IMR-90 (cell line): ENCODE results near the gene MTMR8. TPM values are rescaled to one million over a fixed set of nuclear protein-coding genes. Genes with fewer than 3 reads are reported as not detected.

Source experiments
- ATAC-seq: fragments of 200-7000 bp; cut with Tn5 transposase; 2 replicates; pipeline ENCODE4 v1.9.1; 2020; ENCODE audit warnings: low read depth, mild to moderate bottlenecking, moderate library complexity
- BruUV-seq: library from RNA; stranded (reverse); fragments of 400-500 nt; replicated peaks from 2 replicates; lab custom pipeline; 2021; lab: Mats Ljungman, UMichigan
- CTCF ChIA-PET: fragments of 300-600 bp; formaldehyde crosslinking; extraction: SDS; loops from one replicate; lab custom pipeline; 2021; ENCODE audit warnings: antibody characterized with exemption; lab: Yijun Ruan, JAX
- POLR2A ChIA-PET: fragments of 300-600 bp; sonication (Branson Sonifier 250); formaldehyde crosslinking; loops from one replicate; lab custom pipeline; 2022; ENCODE audit warnings: antibody characterized with exemption; ENCODE audit not compliant: unreplicated experiment; lab: Charles Lee
- DNase-seq: peaks from one replicate; pipeline ENCODE4 v3.0.0; 2013
- H2AFZ ChIP-seq: replicated peaks from 2 replicates; pipeline ENCODE3; 2013; ENCODE audit warnings: low read length, mild to moderate bottlenecking; ENCODE audit not compliant: poor library complexity
- H2AK5ac ChIP-seq: 2 replicates; pipeline ENCODE4 v1.6.1; 2013; ENCODE audit warnings: low read depth, low read length, inconsistent platforms
- H2AK9ac ChIP-seq: replicated peaks from 2 replicates; pipeline ENCODE3; 2013; ENCODE audit warnings: mild to moderate bottlenecking, low read depth, low read length, moderate library complexity; ENCODE audit not compliant: poor library complexity
- H2BK120ac ChIP-seq: 2 replicates; pipeline ENCODE4 v1.6.1; 2013; ENCODE audit warnings: low read depth, low read length, inconsistent platforms
- H2BK15ac ChIP-seq: 3 replicates; pipeline ENCODE4 v1.6.1; 2013; ENCODE audit warnings: low read depth, low read length, inconsistent platforms
- H2BK20ac ChIP-seq: 2 replicates; pipeline ENCODE4 v1.6.1; 2013; ENCODE audit warnings: low read depth, mild to moderate bottlenecking, inconsistent platforms, low read length, moderate library complexity
- H2BK5ac ChIP-seq: 2 replicates; pipeline ENCODE4 v1.6.1; 2013; ENCODE audit warnings: mild to moderate bottlenecking, low read depth, low read length, inconsistent platforms; ENCODE audit not compliant: poor library complexity, severe bottlenecking
- H3K14ac ChIP-seq: replicated peaks from 2 replicates; pipeline ENCODE4 v1.6.1; 2013; ENCODE audit warnings: low read depth, low read length, inconsistent platforms
- H3K18ac ChIP-seq: 2 replicates; pipeline ENCODE4 v1.6.1; 2013; ENCODE audit warnings: low read depth, low read length, control low read depth
- H3K23ac ChIP-seq: 2 replicates; pipeline ENCODE4 v1.6.1; 2013; ENCODE audit warnings: low read depth, low read length, inconsistent platforms
- H3K27ac ChIP-seq: 2 replicates; pipeline ENCODE4 v1.5.1; 2013; ENCODE audit warnings: mild to moderate bottlenecking, control low read depth, low read length; ENCODE audit not compliant: insufficient read depth
- H3K27me3 ChIP-seq: 2 replicates; pipeline ENCODE4 v1.6.1; 2013; ENCODE audit warnings: low read length; ENCODE audit not compliant: control insufficient read depth, insufficient read depth
- H3K36me3 ChIP-seq: 2 replicates; pipeline ENCODE4 v1.6.1; 2013; ENCODE audit warnings: low read length, mixed read lengths; ENCODE audit not compliant: control insufficient read depth, insufficient read depth
- H3K4ac ChIP-seq: 2 replicates; pipeline ENCODE4 v1.6.1; 2013; ENCODE audit warnings: low read depth, low read length, inconsistent platforms
- H3K4me1 ChIP-seq: 2 replicates; pipeline ENCODE4 v1.6.1; 2013; ENCODE audit warnings: low read length, mixed read lengths; ENCODE audit not compliant: control insufficient read depth, insufficient read depth
- H3K4me2 ChIP-seq: 2 replicates; pipeline ENCODE4 v1.6.1; 2013; ENCODE audit warnings: low read depth, mild to moderate bottlenecking, control low read depth, low read length, moderate library complexity
- H3K4me3 ChIP-seq: 2 replicates; pipeline ENCODE4 v1.5.1; 2013; ENCODE audit warnings: low read depth, mild to moderate bottlenecking, control low read depth, low read length, moderate library complexity; ENCODE audit not compliant: insufficient read depth
- H3K56ac ChIP-seq: 2 replicates; pipeline ENCODE4 v1.6.1; 2013; ENCODE audit warnings: low read length, inconsistent platforms; ENCODE audit not compliant: insufficient read depth; ENCODE audit errors: extremely low read depth
- H3K79me1 ChIP-seq, 2 experiments: 2 replicates each; pipeline ENCODE4 v1.6.1; 2013; ENCODE audit warnings: low read length in 2 of 2, inconsistent platforms in 1 of 2, low read depth in 1 of 2
- H3K9ac ChIP-seq: 2 replicates; pipeline ENCODE4 v1.6.1; 2013; ENCODE audit warnings: low read depth, low read length, control low read depth
- H3K9me1 ChIP-seq: 2 replicates; pipeline ENCODE4 v1.6.1; 2013; ENCODE audit warnings: low read length, inconsistent platforms; ENCODE audit not compliant: insufficient read depth
- H3K9me3 ChIP-seq: 2 replicates; pipeline ENCODE4 v1.6.1; 2013; ENCODE audit warnings: low read length; ENCODE audit not compliant: control insufficient read depth, insufficient read depth
- H4K20me1 ChIP-seq: 2 replicates; pipeline ENCODE4 v1.6.1; 2013; ENCODE audit warnings: low read length, inconsistent platforms; ENCODE audit not compliant: insufficient read depth
- H4K5ac ChIP-seq: 2 replicates; pipeline ENCODE4 v1.6.1; 2013; ENCODE audit warnings: mild to moderate bottlenecking, low read depth, low read length, control low read depth
- H4K8ac ChIP-seq, 2 experiments: 2 replicates each; pipeline ENCODE4 v1.6.1; 2013; ENCODE audit warnings: low read depth in 2 of 2, low read length in 2 of 2, control low read depth in 1 of 2, inconsistent platforms in 1 of 2
- H4K91ac ChIP-seq: 2 replicates; pipeline ENCODE4 v1.6.1; 2013; ENCODE audit warnings: low read depth, low read length, inconsistent platforms; ENCODE audit not compliant: insufficient read depth
- MAFK ChIP-seq: IDR thresholded peaks from 2 replicates; pipeline ENCODE4 v1.6.1; 2012; ENCODE audit warnings: low read depth, low read length, improper control_type of control experiment
- WGBS, 2 experiments: methylation state at CpG; one replicate each; pipeline versions ENCODE4 v1.1.5 to v1.1.7; 2013; ENCODE audit warnings: missing lambda C conversion rate in 2 of 2; ENCODE audit not compliant: insufficient read length in 1 of 2; ENCODE audit errors: extremely low coverage in 2 of 2; 5-methylcytosine and 5-hydroxymethylcytosine counted together
- dilution Hi-C: fragments of 300-500 bp; cut with HindIII; formaldehyde crosslinking; loops from one replicate; pipeline ENCODE4 v1.14.3; 2018; ENCODE audit warnings: low sequenced_read_pairs; ENCODE audit not compliant: unreplicated experiment
- in situ Hi-C: fragments of 300-500 bp; cut with MboI; formaldehyde crosslinking; loops from 3 replicates; pipeline ENCODE4 v1.14.3; 2019; ENCODE audit warnings: low sequenced_read_pairs, inconsistent platforms, mixed read lengths
- intact Hi-C: fragments of 100-400 bp; cut with micrococcal nuclease; formaldehyde crosslinking; loops from 2 replicates; pipeline ENCODE4 v1.10.0; 2022
- polyA plus RNA-seq, 3 experiments: library from polyadenylated mRNA; depleted of rRNA; stranded (reverse); fragments of >200 nt; gene quantifications; 2 replicates each; pipeline ENCODE4 v1.2.3, GENCODE V29; 2012; ENCODE audit warnings: low replicate concordance in 1 of 3
- total RNA-seq: library from RNA; depleted of rRNA; stranded (reverse); fragments of >200 nt; gene quantifications from 2 replicates; pipeline ENCODE4 v1.2.3, GENCODE V29; 2012
- TF ChIP-seq, protein P1 (sequence below): fragments of 150-350 bp; IDR thresholded peaks from 2 replicates; pipeline ENCODE4 v1.6.1; 2017; ENCODE audit warnings: mild to moderate bottlenecking, antibody characterized with exemption, low read length, low read depth

Gene MTMR8
- total and polyA plus RNA-seq, 2 of the 4 experiments (the other 2 are of a cell fraction): not detected

DNA sequence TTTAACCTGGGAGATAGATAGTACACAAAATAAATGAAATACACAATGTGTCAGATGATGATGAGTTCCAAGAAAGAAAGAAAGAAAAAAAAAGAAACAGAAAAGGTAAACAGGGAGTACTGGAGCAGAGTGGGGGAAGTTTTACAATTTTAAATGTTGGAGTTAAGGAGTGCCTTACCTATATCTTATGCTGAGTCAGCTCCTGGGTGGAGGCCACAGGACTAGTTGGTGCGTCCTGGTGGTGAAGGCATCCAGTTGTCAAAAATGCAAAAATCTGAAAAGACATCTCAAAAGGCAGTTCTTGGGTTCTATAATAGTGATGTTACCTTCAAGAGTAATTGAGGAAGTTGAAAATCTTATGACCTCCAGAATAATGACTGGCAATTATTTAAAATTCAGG, 42.4 kb upstream of the MTMR8 start:
- H3K56ac ChIP-seq: no peak overlapping the region
- H3K4me3 ChIP-seq: no peak overlapping the region
- H2BK20ac ChIP-seq: no peak overlapping the region
- ATAC-seq: no peak
- in situ Hi-C loops: no loop called here
- CTCF ChIA-PET: no interaction called here
- H4K8ac ChIP-seq: no peak overlapping the region
- POLR2A ChIA-PET: no interaction called here
- dilution Hi-C loops: no loop called here
- H2BK5ac ChIP-seq: no peak overlapping the region
- H3K9ac ChIP-seq: no peak overlapping the region
- TF ChIP-seq, protein P1, sequence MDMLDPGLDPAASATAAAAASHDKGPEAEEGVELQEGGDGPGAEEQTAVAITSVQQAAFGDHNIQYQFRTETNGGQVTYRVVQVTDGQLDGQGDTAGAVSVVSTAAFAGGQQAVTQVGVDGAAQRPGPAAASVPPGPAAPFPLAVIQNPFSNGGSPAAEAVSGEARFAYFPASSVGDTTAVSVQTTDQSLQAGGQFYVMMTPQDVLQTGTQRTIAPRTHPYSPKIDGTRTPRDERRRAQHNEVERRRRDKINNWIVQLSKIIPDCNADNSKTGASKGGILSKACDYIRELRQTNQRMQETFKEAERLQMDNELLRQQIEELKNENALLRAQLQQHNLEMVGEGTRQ: no peak
- TF ChIP-seq MAFK: peak; percentile 65
- H3K18ac ChIP-seq: no peak overlapping the region
- no peak overlapping the region for H3K23ac ChIP-seq
- no peaks in the 10 kb centered on the region for H3K9me1 ChIP-seq
- H3K4me2 ChIP-seq: no peak overlapping the region
- H2AK5ac ChIP-seq: no peak overlapping the region
- H3K4ac ChIP-seq: no peak overlapping the region
- no peaks in the 10 kb centered on the region for H3K4me1 ChIP-seq
- no peaks in the 10 kb centered on the region for H3K27me3 ChIP-seq
- no peak overlapping the region for H2BK15ac ChIP-seq
- WGBS, 2 experiments: no CpG with 5 or more reads among the region's 1 CpG
- no peaks in the 10 kb centered on the region for H4K20me1 ChIP-seq
- H3K36me3 ChIP-seq: no peaks in the 10 kb centered on the region
- no peak overlapping the region for H3K14ac ChIP-seq
- H3K9me3 ChIP-seq: peaks cover 3% of the 10 kb centered on the region; the same call in 1 of the 2 replicates
- no TSS peak for BruUV-seq
- H2AFZ ChIP-seq: no peak overlapping the region
- no peaks in the 10 kb centered on the region for H3K79me1 ChIP-seq
- H2BK120ac ChIP-seq: no peak overlapping the region
- DNase-seq: no peak
- H4K5ac ChIP-seq: no peak overlapping the region
- no peak overlapping the region for H2AK9ac ChIP-seq
- intact Hi-C loops: no loop called here
- no peak overlapping the region for H3K27ac ChIP-seq
- no peak overlapping the region for H4K91ac ChIP-seq
